ENCODE measurements around the gene C1QTNF4.

- TF ChIP-seq CTCF (IDR thresholded peaks at IDR 0.05 in 8 of 11, conservative IDR thresholded peaks at IDR 0.05 in 3 of 11) = peak in 3 of 11 experiments; percentile 9 to 21 (median 12)
- no peak for TF ChIP-seq POLR2AphosphoS5 (IDR thresholded peaks at IDR 0.05)
- no peak for TF ChIP-seq POLR2A (IDR thresholded peaks at IDR 0.05)
Observed at GRCh38 chr11:47551086-47551485, 43.1 kb downstream of the C1QTNF4 start.
